Midbrain (tissue), 1 donor: ENCODE results near the gene VILL.
"Not testable (repeated sequence)": the region's sequence is repeated elsewhere in the genome, so short reads cannot be mapped to it uniquely, and the experiment has no call there.

Source experiments
- DNase-seq: peaks from one replicate; lab custom pipeline; 2025; lab: John Stamatoyannopoulos, UW

Gene VILL

DNA sequence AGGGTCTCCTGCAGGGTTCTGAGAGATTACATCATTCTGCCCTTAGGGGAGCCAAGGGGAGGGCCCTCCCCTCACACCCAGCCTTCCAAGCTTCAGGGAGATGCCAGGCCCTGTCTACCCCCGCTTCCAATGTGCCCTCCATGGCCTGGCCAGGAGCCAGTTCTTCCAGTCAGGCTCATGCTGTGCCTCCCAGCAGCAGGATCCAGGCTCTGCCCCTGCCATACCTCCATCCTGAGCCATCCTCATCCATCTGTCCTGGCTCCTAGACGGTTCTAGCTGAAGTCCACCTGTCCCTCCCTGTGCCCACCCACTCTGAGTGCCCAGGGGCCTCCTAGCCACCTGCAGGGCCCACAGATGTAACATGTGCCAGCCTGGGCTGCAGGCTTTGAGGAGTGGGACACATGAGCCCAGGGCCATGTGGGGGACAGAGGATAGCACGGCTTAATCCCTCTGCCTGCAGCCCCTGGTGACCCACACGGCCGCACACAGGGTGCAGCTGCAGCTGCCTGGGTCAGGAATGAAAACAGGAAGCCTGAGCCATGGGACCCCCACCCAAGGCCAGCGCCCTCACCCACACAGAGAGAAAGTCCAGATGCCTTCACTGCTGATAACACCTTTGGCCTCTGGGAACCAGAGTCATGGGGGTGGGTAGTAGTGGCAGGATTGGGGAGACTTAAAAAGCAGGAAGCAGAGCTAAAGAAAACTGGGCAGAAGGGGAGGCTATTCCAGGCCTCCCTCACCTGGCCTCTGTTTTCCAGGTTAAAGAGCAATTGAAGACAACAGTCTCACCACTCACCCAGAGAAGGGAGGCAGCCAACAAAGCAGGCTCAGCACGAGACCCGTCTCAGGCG is 27.1 kb downstream of the VILL start:
- no peak for DNase-seq

DNA sequence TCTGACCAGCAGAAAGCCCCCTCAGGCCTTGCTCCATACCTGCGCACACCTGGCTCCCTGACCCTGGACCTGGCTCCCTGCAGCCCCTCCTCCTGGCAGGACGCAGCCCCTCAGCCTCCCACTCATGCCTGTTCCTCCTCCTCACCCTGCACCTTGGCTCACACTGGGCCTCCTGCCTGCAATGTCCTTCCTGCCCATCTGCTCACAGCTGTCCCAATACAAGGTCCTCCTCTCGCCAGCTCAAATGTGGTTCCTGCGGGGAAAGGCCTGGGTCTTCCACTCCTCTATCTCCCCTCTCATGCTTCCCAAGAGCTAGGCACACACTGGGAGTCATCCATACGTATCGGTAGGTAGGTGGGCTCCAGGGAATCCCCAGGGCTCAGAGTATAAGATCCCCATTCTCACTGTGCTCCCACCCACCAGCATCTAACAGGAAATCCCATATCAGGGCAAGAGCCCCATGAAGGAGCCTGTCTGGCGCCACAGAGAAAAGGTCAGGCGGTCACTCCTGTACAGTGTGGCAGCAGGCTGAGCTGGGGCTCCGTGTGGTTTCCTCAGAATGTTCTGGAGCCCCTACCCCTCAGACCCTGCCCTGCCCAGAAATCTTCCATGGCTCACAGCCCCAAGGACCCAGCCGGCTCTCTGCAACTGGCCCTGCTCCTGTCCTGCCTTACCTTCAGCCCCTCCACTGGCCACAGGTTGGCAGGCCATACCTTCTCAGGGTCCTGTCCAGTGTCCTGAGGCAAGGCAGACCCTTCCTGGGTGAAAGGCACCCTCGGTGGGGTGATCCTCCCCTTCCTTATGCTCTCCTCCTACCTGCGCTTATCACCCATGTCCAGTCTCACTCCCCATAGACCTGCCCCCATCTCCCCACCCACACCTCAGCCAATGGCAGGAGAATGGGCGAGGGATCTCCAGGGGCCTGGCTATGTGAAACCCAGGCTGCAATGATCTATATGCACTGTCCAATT is 28.0 kb downstream of the VILL start:
- no peak for DNase-seq

DNA sequence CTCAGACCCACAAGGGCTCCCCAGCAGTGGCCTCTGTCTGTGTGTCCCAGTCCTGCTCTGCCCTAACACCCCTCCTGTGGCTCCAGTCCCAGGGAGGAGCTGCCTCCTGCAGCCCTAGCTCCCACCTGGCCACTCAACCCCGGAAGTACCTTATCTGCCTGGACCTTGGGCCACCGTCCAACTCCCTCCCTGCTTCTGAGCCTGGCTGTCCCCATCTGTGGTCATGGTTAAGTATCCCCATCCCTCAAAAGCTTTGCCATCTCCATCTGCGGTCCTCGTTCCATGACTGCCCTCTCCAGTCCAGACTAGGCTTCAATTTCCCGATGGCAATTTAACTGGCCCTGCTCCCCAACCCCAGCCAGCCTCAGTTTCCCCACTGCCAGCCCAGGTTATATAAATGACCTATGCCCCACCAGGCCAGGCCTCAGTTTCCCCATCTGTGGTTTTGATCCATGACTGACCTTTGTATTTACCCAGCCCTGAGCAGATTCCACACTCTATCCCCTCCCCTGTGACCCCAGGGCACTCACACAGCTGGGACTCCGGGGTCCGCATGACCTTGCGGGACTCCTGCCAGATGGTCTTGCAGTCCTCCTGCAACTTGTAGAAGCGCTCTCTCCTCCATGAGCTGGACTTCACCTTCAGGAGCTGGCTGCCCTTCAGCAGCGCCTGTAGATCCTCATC is 29.2 kb downstream of the VILL start:
- DNase-seq = no peak

DNA sequence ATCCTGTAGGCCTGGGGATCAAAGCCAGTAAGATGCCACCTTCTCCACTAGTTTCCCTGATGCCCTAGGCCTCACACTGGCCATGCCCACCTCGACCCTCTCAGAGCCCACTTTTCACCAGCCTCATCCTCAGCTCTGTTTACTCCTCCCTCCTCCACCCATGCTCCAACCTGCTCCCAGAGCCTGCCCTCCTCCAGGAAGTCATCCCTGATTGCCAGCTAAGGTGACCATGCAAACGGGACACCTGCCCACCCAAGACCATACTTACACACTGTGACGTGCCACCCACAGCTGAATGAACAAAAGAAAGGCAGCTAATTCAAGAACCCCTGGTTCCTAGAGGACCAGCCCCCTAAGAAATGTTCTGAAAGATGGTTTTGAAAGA is 29.7 kb downstream of the VILL start:
- DNase-seq = no peak

DNA sequence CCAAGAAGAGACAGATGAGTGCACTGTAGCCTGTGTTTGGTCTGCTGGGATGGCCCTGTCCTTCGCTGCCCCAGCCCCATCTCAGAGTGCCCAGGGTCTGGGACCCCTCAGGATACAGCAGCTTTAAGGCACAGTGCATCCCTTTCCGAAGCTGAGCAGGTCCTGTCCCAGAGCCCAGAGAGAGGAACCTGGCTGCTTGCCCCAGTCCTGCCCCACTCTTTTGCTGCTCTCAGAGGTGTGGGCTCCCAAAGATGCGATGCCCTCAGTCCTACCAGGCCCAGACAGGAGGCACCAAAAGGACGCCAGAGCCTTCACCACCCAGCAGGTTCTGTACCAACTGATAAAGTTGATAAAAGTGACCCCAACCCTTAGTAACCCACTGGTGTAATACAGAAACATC is 30.6 kb downstream of the VILL start:
- no peak for DNase-seq

DNA sequence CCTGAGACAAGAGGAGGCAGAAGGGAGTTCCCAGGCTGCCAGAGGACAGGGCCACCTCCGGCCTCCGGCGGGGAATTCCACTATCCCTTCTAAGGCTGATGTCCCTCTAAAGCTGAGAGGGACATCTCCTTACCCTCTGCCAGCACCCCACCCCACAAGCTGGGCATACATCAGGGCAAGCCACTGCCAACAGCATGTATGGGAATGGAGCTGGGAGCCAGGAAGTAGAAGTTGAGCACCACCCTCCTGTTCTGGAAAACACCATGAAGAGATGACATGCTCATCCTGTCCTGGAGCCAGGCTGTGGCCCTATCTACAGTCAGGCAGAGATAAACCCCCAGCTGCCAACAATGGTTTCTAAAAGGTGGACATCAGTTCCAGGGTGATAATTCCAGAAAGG is 31.7 kb downstream of the VILL start:
- no peak for DNase-seq

DNA sequence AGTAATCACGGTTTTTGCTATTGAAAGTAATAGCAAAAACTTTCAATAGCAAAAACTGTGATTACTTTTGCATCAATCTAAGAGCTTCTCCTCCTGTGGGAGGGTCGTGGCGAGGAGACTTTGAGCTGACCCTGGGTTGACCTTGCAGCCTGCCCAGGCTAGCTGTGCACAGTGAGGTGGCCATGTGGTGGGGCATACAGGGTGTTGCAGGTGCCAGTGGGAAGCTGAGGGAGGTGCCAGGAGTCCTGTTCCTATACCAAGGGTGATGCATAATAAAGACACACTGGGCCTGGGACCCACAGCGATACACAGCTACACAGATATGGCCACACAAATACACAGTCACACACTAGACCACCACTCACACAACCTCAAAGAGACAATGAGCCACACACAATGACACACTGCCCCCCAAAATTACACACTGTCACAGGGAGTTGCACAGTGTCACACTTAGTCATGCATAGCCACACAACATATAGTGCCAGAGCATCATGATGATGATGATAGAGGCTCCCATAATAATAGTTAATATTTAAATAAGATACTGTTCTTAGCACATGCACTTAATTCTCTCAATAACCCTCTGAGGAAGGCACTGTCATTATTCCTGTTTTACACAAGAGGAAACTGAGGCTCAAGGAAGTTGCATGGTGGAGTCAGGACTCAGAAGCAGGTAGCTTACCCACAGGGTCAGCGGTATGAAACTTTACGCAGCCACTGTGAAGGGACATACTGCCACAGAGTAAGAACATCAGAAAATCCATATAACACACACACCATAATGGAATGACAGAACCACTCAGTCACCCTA is 32.5 kb downstream of the VILL start:
- DNase-seq = no peak

DNA sequence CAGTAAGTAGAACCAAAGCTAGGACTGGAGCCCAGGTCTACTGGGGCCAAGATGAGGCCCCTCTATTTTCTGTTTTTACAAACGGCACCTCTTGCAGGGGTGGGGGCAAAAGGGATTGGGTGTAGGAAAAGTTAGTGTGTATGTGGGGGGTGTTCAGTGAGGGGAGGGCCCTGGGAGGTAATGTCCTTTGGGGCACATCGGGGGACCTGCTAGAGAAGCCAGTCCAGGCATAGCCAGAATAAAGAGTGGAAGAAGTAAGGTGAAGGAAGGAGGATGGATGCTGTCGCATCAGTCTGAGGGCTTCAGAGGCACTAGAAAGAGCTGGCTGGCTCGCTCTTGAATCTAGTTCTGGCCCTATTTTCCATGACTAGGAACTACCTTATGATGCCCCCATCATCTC is 36.3 kb downstream of the VILL start:
- DNase-seq = no peak

DNA sequence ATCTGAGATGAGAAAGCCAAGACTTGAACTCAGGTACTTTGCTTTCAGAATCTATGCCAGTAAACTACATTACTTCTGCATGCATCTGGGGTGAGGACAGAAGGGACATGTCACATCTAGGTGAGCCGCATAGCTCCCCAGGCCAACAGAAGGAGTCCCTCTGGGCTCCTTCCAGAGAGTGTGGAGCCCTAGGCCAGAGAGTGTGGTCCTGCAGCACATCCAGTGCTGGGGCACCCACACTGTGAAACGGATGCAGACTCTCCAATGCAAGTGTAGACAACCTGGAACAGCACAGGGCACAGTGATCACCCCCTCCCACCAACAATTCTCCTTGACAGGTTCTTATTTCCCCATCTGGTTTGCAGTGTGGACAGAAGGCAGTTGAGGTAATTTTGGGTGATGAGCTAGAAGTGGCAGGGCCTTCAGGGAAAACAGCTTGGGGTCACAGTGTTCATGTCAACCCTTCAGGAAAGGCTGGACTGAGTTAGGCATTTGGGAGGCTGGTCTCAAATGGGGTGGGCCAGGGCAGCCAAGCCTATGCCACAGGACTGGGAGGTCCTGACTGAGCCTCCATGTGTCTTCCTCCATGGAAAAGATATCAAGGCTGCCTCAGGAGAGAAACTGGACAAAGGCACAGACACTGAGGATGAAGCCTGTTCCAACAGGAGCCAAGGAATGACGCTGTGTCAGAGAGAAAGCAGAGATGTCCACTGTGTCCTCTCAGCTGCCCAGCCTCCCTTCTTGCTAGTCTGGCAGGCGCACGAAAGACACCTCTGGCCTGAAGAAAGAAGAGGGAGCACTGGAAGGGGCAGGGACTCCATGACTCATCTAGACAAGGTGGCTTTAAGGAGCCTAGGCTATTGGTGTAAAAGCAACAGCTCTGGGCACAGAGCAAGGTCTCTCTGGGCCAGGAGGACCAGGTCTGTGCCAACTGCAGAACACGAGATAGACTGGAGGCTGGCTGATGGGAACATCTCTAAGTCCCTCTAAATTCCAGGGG is 37.2 kb downstream of the VILL start:
- DNase-seq = no peak

DNA sequence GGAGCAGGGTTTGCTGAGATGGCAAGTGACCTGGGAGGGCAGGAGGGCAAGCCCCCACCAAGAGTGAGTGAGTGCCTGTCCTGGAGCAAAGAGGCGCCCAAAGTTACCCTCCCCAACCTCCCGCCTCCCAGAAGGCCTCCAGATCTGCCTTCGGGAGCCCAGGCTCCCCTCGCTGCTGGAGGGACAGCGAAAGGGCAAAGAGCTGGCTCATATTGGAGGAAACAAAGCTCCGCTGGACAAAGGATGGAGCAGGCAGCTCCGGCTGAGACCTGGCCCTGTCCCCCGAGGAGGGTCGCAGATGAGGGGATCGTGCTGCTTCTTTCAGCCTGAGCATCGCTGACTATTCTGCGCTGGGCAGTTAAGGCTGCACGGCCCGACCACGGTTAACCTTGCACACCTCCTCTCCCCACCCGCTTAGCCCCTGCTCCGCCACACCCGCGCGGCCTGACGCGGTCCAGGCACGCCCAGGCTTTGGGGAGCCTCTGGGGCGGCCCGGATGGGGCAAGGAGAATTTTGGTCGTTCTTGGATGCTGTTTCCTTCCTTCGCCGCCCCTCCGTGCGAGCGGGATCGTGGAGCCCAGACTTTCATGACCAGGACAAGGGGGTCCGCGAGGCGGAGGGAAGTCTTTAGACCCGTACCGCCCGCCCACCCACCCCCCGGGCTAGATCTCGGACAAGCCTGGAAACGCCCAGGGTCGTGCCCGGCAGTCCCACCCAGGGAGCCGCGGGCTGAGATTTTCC is 38.2 kb downstream of the VILL start:
- DNase-seq = no peak

DNA sequence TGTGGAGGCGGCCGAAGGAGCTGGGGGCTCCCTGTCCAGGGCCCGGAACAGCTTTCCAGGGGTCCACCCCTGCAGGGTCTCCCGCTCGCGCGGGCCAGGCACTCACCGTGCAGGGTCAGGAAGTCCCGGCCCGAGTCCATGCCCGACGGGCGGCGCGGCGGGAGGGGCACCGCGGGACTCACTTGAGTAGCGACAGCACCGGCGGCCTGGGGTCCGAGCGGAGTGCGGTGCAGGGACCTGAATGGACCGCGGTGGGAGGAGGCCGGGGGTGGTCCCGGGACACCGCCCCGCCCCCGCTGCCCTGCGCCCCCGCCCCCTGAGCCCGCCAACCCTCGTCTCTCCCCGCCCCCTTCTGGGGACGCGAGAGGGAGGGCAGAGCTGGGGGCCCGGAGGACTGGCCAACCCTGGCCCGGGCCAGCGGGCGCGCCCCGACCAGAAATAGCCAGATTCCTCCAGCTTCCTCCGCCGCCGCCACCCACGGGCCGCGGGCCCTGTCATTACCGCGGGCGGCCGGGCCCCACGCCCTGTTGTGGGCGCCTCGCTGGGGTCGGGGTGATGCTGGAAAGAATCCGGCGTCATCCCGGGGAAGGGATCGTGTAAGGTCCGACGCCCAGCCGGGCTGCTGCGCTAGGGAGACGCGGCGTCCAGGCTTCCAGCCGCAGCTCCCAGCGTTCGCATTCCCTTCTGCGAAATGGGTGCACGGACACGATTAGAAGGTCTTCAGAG is 39.0 kb downstream of the VILL start, which contains the start of gene PLCD1:
PLCD1 (minus strand) TSS at position 243 of the 726 bp plus-strand sequence; CDS start at position 140, 103 bp downstream.
- DNase-seq = peak; percentile 52

DNA sequence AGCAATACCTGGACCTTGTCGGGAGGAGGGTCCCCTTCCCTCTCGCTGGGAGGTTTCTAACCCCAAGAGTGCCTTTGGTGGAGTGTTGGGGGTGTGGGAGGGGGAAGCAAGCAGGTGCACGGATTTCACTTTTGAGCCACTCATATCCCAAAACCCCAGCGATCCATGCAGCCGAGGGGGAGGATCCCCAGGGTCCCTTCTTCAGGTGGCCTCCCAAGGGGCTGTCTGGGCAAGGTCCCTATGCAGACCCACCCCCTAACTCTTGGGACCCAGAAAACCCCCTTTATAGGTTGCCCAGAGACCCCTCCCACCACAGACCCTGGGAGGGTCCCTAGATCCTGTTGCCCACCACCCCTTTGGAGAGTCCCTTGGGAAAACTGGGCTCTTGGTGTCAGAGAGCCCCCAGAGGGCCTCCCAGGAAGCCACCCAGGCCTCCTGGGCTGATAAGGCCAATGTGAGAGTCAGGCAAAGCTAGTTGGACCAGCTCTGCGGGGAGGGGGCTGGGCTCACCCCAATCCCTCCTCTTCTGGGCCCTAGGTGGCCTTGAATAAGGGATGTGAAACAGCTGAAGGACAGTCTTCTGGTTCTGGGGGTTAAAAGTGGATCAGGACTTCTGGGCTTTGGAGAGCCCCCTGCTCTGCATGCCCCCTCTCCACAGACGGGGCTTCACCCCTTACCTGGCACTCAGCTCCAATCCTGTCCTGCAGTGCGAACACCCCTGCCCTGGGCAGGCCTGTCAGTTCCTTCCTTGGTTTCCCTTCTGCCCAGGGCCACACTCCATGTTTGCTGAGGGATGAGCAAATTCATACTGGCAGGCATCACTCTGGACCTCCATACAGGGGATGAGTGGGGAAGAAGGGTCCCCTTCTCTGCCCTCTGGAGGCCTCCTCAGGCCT is 39.8 kb downstream of the VILL start:
- no peak for DNase-seq

DNA sequence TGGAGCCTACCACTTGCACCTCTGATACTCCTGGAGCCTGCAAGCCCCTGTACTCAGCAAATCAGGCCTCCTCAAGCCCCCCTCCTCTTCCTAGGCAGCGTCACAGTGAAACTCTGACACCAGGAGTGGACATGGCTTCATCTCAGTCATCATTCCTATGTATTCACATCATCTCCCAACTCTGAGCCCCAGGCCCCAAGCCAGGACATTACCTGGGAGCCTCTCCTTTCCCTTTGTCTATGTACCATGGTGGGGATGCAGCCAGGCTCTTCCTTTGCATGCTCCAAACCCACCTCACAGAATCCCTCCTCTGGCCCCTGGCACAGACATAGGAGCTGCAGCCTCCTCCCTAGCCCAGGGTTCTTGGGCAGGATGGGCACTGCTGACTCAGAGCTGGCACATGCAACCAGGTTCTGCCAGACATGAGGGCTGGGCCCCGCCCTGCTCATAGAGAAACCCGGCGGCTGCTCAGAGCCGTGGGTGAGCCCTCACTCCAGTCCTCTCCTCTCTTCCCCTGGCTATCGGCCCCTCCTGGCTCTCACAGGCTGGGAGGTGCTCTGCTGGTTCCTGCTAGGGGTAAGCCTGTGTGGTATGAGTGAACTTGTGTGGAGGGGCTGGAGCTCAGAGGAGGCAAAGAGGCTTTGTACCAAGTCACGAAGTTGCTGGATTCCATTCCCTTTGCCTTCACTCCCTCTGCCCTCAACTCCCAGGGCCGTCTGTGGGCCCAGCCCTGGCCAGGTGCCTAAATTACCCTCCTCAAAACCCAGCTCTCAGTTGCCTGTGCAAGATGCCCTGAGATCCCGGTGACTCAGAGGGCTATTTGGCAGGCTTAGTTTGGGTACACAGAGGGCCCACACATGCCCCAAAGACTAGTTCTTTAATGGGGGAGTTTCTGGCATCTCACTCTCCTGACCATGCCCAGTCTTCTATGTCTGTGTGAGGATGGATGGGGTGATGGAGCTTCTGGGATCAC is 40.7 kb downstream of the VILL start:
- no peak for DNase-seq

DNA sequence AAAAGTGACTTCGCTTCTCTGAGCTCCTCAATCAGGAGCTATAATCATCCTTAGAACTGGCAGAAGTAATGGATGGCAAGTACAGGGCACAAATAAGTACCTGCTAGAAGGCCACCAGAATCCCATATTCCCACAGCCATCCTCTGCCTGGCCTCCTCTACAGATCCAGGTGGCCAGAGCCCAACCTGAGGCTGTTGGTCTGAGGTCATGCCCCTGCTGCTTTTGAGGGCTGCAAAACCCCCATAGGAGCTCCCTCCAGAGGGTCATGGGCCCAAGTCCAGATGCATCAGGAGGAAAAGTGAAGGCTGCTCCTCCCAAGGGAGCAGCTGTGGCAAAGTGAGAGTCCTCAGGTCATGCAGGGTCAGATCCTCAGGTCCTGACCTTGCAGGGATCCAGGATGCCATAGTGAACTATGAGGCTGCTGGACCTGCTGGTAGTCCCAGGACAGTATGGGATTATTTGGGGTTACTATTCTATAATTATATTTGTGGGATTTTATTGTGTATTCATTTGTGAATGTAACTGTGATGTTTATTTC is 41.8 kb downstream of the VILL start:
- DNase-seq = no peak

DNA sequence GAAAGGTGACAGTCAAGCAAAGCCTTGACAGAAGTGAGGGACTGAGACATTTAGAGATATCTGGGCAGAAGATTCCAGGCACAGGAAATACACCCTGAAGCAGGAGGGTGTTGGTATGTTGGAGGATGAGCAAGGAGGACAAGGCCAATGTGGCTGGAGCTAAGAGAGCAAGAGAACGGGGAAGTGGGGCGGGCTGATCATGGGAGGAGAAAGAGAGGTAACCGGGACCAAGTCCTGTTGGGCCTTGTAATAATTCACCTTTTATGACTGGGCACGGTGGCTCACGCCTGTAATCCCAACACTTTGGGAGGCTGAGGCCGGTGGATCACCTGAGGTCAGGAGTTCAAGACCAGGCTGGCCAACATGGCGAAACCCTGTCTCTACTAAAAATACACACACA is 43.0 kb downstream of the VILL start:
- DNase-seq = not testable (repeated sequence)

DNA sequence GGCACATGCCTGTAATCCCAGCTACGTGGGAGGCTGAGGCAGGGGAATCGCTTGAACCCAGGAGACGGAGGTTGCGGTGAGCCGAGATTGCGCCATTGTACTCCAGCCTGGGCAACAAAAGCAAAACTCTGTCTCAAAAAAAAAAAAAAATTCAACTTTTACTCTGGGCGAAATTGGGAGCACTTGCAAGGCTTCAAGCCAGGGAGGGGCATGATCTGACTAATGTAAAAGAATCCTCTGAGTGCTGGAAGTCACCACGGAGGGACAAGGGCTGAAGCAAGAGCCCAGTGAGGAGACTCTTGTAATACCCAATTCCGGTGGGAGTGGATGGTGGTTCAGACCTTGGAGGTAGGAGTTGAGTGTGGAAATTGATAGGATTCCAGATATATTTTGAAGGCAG is 43.7 kb downstream of the VILL start:
- not testable (repeated sequence) for DNase-seq
